Lower leg skin (tissue), 4 donors: ENCODE data around the gene HSFX1. TPM values are rescaled to one million over a fixed set of nuclear protein-coding genes. Genes with fewer than 3 reads are reported as not detected.

Source experiments
- DNase-seq, 2 donors: peaks; one replicate each; pipeline ENCODE4 v3.0.0-alpha.2; 2019; ENCODE audit warnings: low spot score in 2 of 2
- H3K4me3 ChIP-seq: fragments of 200-600 bp; sonication (generic); 2 replicates; pipeline ENCODE4 v1.5.1; 2017; ENCODE audit warnings: mild to moderate bottlenecking, low read depth; ENCODE audit not compliant: poor library complexity, severe bottlenecking
- POLR2A ChIP-seq, 2 donors: fragments of 450-650 bp; IDR thresholded peaks; one replicate each; pipeline ENCODE4 v1.6.1; 2016 to 2017; ENCODE audit warnings: antibody characterized with exemption in 2 of 2, mild to moderate bottlenecking in 1 of 2, moderate library complexity in 1 of 2
- WGBS, 2 donors: methylation state at CpG; one replicate each; pipeline ENCODE4 v1.1.5; 2018; 5-methylcytosine and 5-hydroxymethylcytosine counted together
- intact Hi-C: fragments of 100-400 bp; cut with DNase I; formaldehyde crosslinking; loops from one replicate; pipeline ENCODE4 v1.15.0; 2023; ENCODE audit warnings: low total_unique reads
- total RNA-seq, 4 donors: library from RNA; depleted of rRNA; stranded (reverse); fragments of >200 nt; gene quantifications; one replicate each; pipeline ENCODE4 v1.1.0, GENCODE V29; 2016
- TF ChIP-seq, protein P1 (sequence below), 3 donors: fragments of 450-650 bp; IDR thresholded peaks; one replicate each; pipeline ENCODE4 v1.5.1; 2016; ENCODE audit warnings: antibody characterized with exemption in 3 of 3, mild to moderate bottlenecking in 3 of 3, moderate library complexity in 2 of 3

HSFX1 gene
- total RNA-seq, 4 donors from 2014 or later = 2.1 to 2.6 (median 2.2) TPM; not detected in 1

DNA sequence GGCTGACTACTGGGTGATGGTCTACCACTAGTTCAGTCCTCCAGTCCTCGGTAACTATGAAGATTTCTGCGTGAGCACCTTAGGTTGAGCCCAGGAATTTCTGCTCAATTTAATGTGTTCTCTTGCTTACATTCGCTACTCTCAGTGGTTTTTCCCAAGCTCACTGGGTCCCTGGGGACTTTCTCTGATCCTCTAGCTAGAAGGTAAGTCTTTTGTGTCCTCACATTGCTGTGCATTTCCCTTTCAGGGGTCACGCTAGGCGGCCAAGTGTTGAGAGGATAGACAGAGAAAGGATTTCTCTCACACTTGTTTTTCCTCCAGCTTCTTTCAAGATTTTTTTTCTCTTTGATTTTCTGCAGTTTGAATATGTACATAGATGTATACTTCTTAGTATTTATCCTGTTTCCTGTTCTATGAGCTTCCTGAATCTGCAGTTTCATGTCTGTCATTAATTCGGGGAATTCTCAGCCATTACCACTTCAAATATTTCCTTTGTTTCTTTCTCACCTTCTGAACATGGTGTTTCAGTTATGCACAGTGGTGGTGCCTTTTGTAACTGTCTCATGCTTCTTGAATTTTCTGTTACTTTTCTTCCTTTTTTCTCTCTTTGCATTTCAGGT lies 25.3 kb downstream of the HSFX1 start:
- 82 to 86% methylated on average over 6 of the region's 6 CpGs for WGBS, 2 donors
- TF ChIP-seq, protein P1, sequence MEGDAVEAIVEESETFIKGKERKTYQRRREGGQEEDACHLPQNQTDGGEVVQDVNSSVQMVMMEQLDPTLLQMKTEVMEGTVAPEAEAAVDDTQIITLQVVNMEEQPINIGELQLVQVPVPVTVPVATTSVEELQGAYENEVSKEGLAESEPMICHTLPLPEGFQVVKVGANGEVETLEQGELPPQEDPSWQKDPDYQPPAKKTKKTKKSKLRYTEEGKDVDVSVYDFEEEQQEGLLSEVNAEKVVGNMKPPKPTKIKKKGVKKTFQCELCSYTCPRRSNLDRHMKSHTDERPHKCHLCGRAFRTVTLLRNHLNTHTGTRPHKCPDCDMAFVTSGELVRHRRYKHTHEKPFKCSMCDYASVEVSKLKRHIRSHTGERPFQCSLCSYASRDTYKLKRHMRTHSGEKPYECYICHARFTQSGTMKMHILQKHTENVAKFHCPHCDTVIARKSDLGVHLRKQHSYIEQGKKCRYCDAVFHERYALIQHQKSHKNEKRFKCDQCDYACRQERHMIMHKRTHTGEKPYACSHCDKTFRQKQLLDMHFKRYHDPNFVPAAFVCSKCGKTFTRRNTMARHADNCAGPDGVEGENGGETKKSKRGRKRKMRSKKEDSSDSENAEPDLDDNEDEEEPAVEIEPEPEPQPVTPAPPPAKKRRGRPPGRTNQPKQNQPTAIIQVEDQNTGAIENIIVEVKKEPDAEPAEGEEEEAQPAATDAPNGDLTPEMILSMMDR (IDR thresholded peaks at IDR 0.05) = no peak
- no peak for TF ChIP-seq POLR2A (IDR thresholded peaks at IDR 0.05)
- intact Hi-C loops = no loop called here

DNA sequence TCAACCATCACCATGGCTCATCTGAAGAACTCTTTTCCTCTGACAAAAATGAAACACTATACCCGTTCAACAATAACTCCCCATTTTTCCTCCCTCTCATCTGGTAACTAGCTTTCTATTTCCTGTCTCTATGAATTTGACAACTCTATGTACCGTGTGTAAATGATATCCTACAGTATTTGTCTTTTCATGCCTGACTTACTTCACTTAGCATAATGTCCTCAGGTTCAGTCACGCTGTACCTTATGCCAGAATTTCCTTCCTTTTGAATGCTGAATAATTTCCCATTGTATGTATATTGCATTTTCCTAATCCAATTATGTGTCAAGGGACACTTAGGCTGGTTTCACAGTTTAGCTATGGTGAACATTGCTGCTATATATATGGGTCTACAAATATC lies 26.1 kb downstream of the HSFX1 start:
- no peak for DNase-seq
- WGBS, 2 donors = 37 to 57% methylated on average over 3 of the region's 3 CpGs
- H3K4me3 ChIP-seq = no peak overlapping the region
- intact Hi-C loops = no loop called here
- TF ChIP-seq, protein P1 (IDR thresholded peaks at IDR 0.05) = no peak
- TF ChIP-seq POLR2A (IDR thresholded peaks at IDR 0.05) = no peak

More for the DNA sequence above, 25.3 kb downstream of the HSFX1 start:
- H3K4me3 ChIP-seq = no peak overlapping the region
- DNase-seq = no peak

DNA sequence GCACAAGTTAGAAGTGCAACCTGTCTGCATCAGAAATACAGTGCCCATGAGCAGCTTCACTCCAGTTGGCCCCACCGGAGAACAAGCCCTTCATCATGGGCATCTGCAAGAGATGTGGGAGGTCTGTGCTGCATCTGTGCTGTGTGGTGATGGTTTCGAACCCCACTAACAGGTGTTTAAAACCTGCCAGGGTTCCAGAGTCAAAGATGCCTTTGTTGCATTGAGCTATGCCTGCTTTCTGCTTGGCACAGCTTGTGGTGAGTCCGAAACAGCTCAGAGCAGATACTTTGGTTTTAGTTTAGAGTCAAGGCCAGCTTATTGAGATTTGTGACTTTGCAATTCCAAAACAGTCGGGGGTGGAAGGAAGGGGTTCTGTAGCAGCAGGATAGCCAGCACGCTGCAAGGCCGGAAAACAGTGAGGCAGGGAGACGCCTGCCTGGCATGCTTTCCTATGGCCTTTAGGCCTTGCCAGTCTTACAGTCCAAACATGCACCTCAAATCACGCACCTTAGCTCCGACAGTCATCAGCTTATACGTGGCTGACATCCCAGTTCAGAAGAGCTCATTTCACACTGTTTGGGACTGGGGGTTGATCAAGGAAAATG lies 29.7 kb downstream of the HSFX1 start:
- intact Hi-C loops = no loop called here
- WGBS, 2 donors = 69 to 78% methylated on average over 8 to 10 of the region's 10 CpGs
- TF ChIP-seq, protein P1 (IDR thresholded peaks at IDR 0.05) = no peak
- TF ChIP-seq POLR2A (IDR thresholded peaks at IDR 0.05) = no peak
- DNase-seq = peak in 1 of 2 donors; percentile 70
- H3K4me3 ChIP-seq = no peak overlapping the region

DNA sequence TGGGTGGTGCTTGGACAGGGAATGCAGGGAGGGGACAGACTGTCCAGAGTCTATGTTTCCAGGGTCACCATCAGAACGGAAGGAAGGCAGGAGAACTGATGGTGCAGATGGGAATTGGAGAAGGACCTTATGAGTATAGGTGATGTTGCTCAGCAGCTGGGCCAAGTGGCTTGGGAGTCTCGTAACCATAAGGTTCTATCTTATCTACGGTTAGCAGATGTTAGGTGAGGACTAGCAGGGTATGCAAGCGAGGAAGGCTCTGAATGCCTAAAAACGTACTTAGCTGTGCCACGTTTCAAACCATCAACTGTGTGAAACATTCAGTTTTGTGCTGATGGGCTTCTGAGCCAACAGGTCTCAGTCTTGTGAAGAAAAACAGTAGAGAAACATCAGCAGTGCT lies 30.2 kb downstream of the HSFX1 start:
- no peak for DNase-seq
- intact Hi-C loops = no loop called here
- WGBS, 2 donors = 71 to 95% methylated on average over 6 of the region's 6 CpGs
- no peak overlapping the region for H3K4me3 ChIP-seq
- TF ChIP-seq, protein P1 (IDR thresholded peaks at IDR 0.05) = no peak
- TF ChIP-seq POLR2A (IDR thresholded peaks at IDR 0.05) = no peak

DNA sequence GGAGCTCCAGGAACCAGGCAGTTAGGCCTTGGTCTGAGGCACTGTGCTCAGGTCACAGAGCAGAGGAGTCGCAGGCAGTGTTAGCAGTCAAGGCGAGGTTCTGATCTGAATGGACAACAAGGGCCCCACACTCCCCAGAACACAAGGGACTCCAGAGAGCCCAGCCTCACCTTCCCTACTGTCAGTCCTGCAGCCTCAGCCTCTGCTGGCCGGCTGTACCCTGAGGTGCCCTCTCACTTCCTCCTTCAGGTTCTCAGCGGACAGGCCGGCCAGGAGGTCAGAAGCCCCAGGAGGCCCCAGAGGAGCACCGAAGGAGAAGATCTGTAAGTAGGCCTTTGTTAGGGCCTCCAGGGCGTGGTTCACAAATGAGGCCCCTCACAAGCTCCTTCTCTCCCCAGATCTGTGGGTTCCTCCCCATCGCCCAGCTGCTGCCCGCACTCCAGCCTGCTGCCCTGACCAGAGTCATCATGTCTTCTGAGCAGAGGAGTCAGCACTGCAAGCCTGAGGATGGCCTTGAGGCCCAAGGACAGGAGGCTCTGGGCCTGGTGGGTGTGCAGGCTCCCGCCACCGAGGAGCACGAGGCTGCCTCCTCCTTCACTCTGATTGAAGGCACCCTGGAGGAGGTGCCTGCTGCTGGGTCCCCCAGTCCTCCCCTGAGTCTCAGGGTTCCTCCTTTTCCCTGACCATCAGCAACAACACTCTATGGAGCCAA lies 34.0 kb downstream of the HSFX1 start:
- no peak for TF ChIP-seq POLR2A (IDR thresholded peaks at IDR 0.05)
- TF ChIP-seq, protein P1 (IDR thresholded peaks at IDR 0.05) = no peak
- WGBS, 2 donors = 79 to 90% methylated on average over 2 to 11 of the region's 12 CpGs
- DNase-seq = no peak
- intact Hi-C loops = no loop called here
- no peak overlapping the region for H3K4me3 ChIP-seq
